K562 (cell line): ENCODE results near the gene PHF21A. TPM values are rescaled to one million over a fixed set of nuclear protein-coding genes. Genes with fewer than 3 reads are reported as not detected.

ENCODE experiments used
- ATAC-seq: fragments of 200-7000 bp; cut with Tn5 transposase; 3 replicates; pipeline ENCODE4 v1.9.1; 2020; ENCODE audit warnings: moderate library complexity
- BruUV-seq: library from RNA; stranded (reverse); fragments of 400-500 nt; replicated peaks from 2 replicates; lab custom pipeline; 2021; lab: Mats Ljungman, UMichigan
- CTCF ChIA-PET: fragments of 300-600 bp; formaldehyde crosslinking; extraction: SDS; loops from one replicate; lab custom pipeline; 2021; ENCODE audit warnings: low intra/inter-chr PET ratio; lab: Yijun Ruan, JAX
- POLR2A ChIA-PET: fragments of 300-600, 350-650 bp; sonication (Branson Sonifier 250); formaldehyde crosslinking; extraction: SDS; loops from one replicate; lab custom pipeline; 2021; ENCODE audit warnings: antibody characterized with exemption, inconsistent platforms; lab: Yijun Ruan, JAX
- DNase-seq, 4 experiments: peaks; one replicate each; pipeline versions ENCODE4 v3.0.0 to v3.0.0-alpha.2; 2011 to 2018; ENCODE audit warnings: low spot score in 3 of 4, mixed read lengths in 3 of 4; ENCODE audit errors: extremely low read depth in 1 of 4
- FAIRE-seq: peaks from 2 replicates; lab custom pipeline; 2011; peaks lifted over from hg19 to GRCh38; lab: Jason Lieb, UNC
- H2AFZ ChIP-seq: 2 replicates; pipeline ENCODE4 v1.6.0; 2011; ENCODE audit warnings: low read depth, low read length, control low read depth, inconsistent platforms
- H3K27ac ChIP-seq: fragments of 200-600 bp; 3 replicates; pipeline ENCODE4 v1.8.0; 2011; ENCODE audit warnings: low read depth, mild to moderate bottlenecking, control low read depth, inconsistent platforms, low read length, moderate library complexity, mixed read lengths; ENCODE audit errors: extremely low read depth
- H3K27me3 ChIP-seq, 2 experiments: fragments of 300-600 bp in 1 of 2; 2 replicates in 1 of 2; 3 replicates in 1 of 2; pipeline versions ENCODE4 v1.6.0 to v1.8.0; 2011; ENCODE audit warnings: inconsistent platforms in 2 of 2, low read length in 2 of 2, mild to moderate bottlenecking in 1 of 2, mixed read lengths in 1 of 2, moderate library complexity in 1 of 2; ENCODE audit not compliant: control insufficient read depth in 2 of 2, insufficient read depth in 2 of 2
- H3K36me3 ChIP-seq: fragments of 300-600 bp; 3 replicates; pipeline ENCODE4 v1.8.0; 2011; ENCODE audit warnings: mild to moderate bottlenecking, low read length, inconsistent platforms; ENCODE audit not compliant: control insufficient read depth, insufficient read depth
- H3K4me1 ChIP-seq, 2 experiments: fragments of 200-600 bp in 1 of 2; replicated peaks in 1 of 2; 2 replicates in 1 of 2; 3 replicates in 1 of 2; pipeline versions ENCODE4 v1.5.1 to v1.8.0; 2011; ENCODE audit warnings: inconsistent platforms in 2 of 2, low read length in 2 of 2, mild to moderate bottlenecking in 1 of 2, mixed read lengths in 1 of 2, moderate library complexity in 1 of 2; ENCODE audit not compliant: control insufficient read depth in 2 of 2, insufficient read depth in 2 of 2
- H3K4me2 ChIP-seq: 2 replicates; pipeline ENCODE4 v1.6.1; 2011; ENCODE audit warnings: low read length, control low read depth, inconsistent platforms, mixed read lengths; ENCODE audit not compliant: insufficient read depth
- H3K4me3 ChIP-seq: fragments of 200-600 bp; sonication (generic), shearing (Covaris generic); 2 replicates; pipeline ENCODE4 v1.5.1; 2016; ENCODE audit warnings: control low read depth, inconsistent platforms
- H3K79me2 ChIP-seq: fragments of 200-600 bp; 3 replicates; pipeline ENCODE4 v1.8.0; 2011; ENCODE audit warnings: low read length, inconsistent platforms; ENCODE audit not compliant: control insufficient read depth, insufficient read depth
- H3K9ac ChIP-seq, 2 experiments: 2 replicates each; pipeline versions ENCODE4 v1.6.0 to v1.6.1; 2011; ENCODE audit warnings: low read depth in 2 of 2, low read length in 2 of 2, control low read depth in 1 of 2, inconsistent platforms in 1 of 2, mild to moderate bottlenecking in 1 of 2, mixed read lengths in 1 of 2; ENCODE audit not compliant: insufficient read depth in 1 of 2
- H3K9me1 ChIP-seq: one replicate; pipeline ENCODE4 v1.6.0; 2011; ENCODE audit warnings: inconsistent platforms, mild to moderate bottlenecking, low read length, moderate library complexity; ENCODE audit not compliant: control insufficient read depth, insufficient read depth
- H3K9me3 ChIP-seq: replicated peaks from 2 replicates; pipeline ENCODE4 v1.5.1; 2011; ENCODE audit warnings: low read depth, low read length, inconsistent platforms; ENCODE audit not compliant: control insufficient read depth, insufficient read depth
- H4K20me1 ChIP-seq: replicated peaks from 2 replicates; pipeline ENCODE4 v1.6.1; 2011; ENCODE audit warnings: low read length, inconsistent platforms, mixed read lengths; ENCODE audit not compliant: control insufficient read depth, insufficient read depth
- CHAMP1 ChIP-seq: fragments of 450-650 bp; IDR thresholded peaks from 2 replicates; pipeline ENCODE4 v1.6.1; 2016; ENCODE audit warnings: mild to moderate bottlenecking
- ELF4 ChIP-seq: fragments of 450-650 bp; formaldehyde crosslinking; IDR thresholded peaks from 2 replicates; pipeline ENCODE4 v1.4.0; 2022; ENCODE audit warnings: missing genetic modification characterization
- FOXP1 ChIP-seq: sonication (generic); formaldehyde crosslinking; IDR thresholded peaks from 2 replicates; pipeline ENCODE4 v1.8.0; 2022; ENCODE audit warnings: mild to moderate bottlenecking, missing genetic modification reagents
- GATAD2A ChIP-seq: fragments of 450-650 bp; IDR thresholded peaks from 2 replicates; pipeline ENCODE4 v1.6.1; 2017
- JUND ChIP-seq, 2 experiments: IDR thresholded peaks; 2 replicates in 1 of 2; 3 replicates in 1 of 2; pipeline ENCODE4 v1.6.1; 2011; ENCODE audit warnings: borderline replicate concordance in 2 of 2, low read depth in 2 of 2, low read length in 2 of 2, improper control_type of control experiment in 1 of 2, missing biosample characterization in 1 of 2, missing genetic modification characterization in 1 of 2, missing genetic modification reagents in 1 of 2
- MAFK ChIP-seq: IDR thresholded peaks from 2 replicates; pipeline ENCODE4 v1.6.1; 2011; ENCODE audit warnings: low read length, improper control_type of control experiment
- NFIC ChIP-seq: fragments of 450-650 bp; IDR thresholded peaks from 2 replicates; pipeline ENCODE4 v1.6.1; 2017; ENCODE audit warnings: mild to moderate bottlenecking, inconsistent platforms
- RB1 ChIP-seq: fragments of 450-650 bp; IDR thresholded peaks from 2 replicates; pipeline ENCODE4 v1.6.1; 2017; ENCODE audit warnings: low read depth, mild to moderate bottlenecking
- TCF3 ChIP-seq: sonication (generic); formaldehyde crosslinking; IDR thresholded peaks from 2 replicates; pipeline ENCODE4 v1.4.0; 2020; ENCODE audit warnings: mild to moderate bottlenecking, missing genetic modification reagents
- ZNF511 ChIP-seq: sonication (generic); formaldehyde crosslinking; IDR thresholded peaks from 2 replicates; pipeline ENCODE4 v1.8.0; 2022; ENCODE audit warnings: mild to moderate bottlenecking, missing genetic modification reagents
- WGBS: fragments of 100-300 bp; shearing (Covaris generic); methylation state at CpG from one replicate; pipeline ENCODE4 v1.1.6; 2016; ENCODE audit warnings: low coverage, mixed read lengths; ENCODE audit not compliant: insufficient coverage; ENCODE audit errors: missing lambda C conversion rate; 5-methylcytosine and 5-hydroxymethylcytosine counted together
- in situ Hi-C: fragments of 300-500 bp; cut with MboI; formaldehyde crosslinking; loops from 4 replicates; pipeline ENCODE4 v1.15.0; 2018; ENCODE audit warnings: inconsistent platforms, mixed read lengths
- intact Hi-C: fragments of 100-400 bp; cut with micrococcal nuclease; formaldehyde crosslinking; loops from 2 replicates; pipeline ENCODE4 v1.14.2; 2022
- polyA plus RNA-seq, 8 experiments: library from polyadenylated mRNA; depleted of rRNA in 4 of 8; stranded (reverse) in 5 of 8; unstranded in 3 of 8; fragments of >200 nt; fragmentation: Nextera tagmentation in 2 of 8; fragmentation: Illumina TruSeq in 1 of 8; extraction: Ambion mirVana in 2 of 8; extraction: Trizol in 1 of 8; gene quantifications; 2 replicates each; pipeline versions ENCODE4 v1.2.1 to v1.2.3, GENCODE V29; 2011 to 2014; ENCODE audit warnings: inconsistent platforms in 1 of 8, missing spikeins in 1 of 8
- total RNA-seq, 7 experiments: library from RNA; depleted of rRNA in 6 of 7; stranded (reverse); fragments of >200 nt in 6 of 7; fragmentation: Illumina TruSeq in 2 of 7; extraction: Trizol in 2 of 7; gene quantifications; 2 replicates each; pipeline versions ENCODE4 v1.2.1 to v1.2.3, GENCODE V29; 2011 to 2021; ENCODE audit warnings: low replicate concordance in 1 of 7

The PHF21A gene
- total and polyA plus RNA-seq, 9 of the 15 experiments (the other 6 are each of a cell fraction or from before 2014, with no cell fraction given) = 1.5 to 32.4 (median 10.7) TPM

- H3K27me3 ChIP-seq = no peaks in the 10 kb centered on the region
- no peak for TF ChIP-seq MAFK
- TF ChIP-seq TCF3 (CRISPR knock-in tag) = peak; percentile 3; the same call in 1 of the 2 replicates
- ChIA-PET CTCF (no interaction called here), POLR2A (interaction anchor here (0.8 to 1.0 kb wide), 3 partner anchors 8 to 69 kb away, joined by 3 to 4 read pairs (median 3); no protein-coding TSS in a partner anchor)
- H3K4me3 ChIP-seq = peak overlapping the region; percentile 72
- WGBS = 42% methylated on average over 7 of the region's 7 CpGs
- H3K4me2 ChIP-seq = peak overlapping the region; percentile 94; the same call in 1 of the 2 replicates
- H2AFZ ChIP-seq = peak overlapping the region; percentile 89
- ATAC-seq (no peak), FAIRE-seq (no peak), DNase-seq (no peak)
- H3K27ac ChIP-seq = no peak overlapping the region
- intact Hi-C loops (no loop called here), in situ Hi-C loops (no loop called here)
- H3K9me1 ChIP-seq = no peaks in the 10 kb centered on the region
- no TSS peak for BruUV-seq
- peaks cover 19% of the 10 kb centered on the region for H3K79me2 ChIP-seq
- H4K20me1 ChIP-seq = no peaks in the 10 kb centered on the region
- H3K4me1 ChIP-seq = peaks cover 11 to 59% of the 10 kb centered on the region in 2 experiments
- H3K9me3 ChIP-seq = no peaks in the 10 kb centered on the region
- H3K36me3 ChIP-seq = peaks cover 23% of the 10 kb centered on the region; the same call in 2 of the 3 replicates
- peak overlapping the region in 1 of 2 experiments; percentile 93; a peak in 2 of 4 replicates for H3K9ac ChIP-seq
Measured at GRCh38 chr11:45918962-45919675, 202.1 kb downstream of the PHF21A start.

- in situ Hi-C loops = no loop called here
- peak; percentile 83 for FAIRE-seq
- peak; percentile 89 to 94 (median 90) for DNase-seq
- peaks cover 11 to 57% of the 10 kb centered on the region in 2 experiments for H3K4me1 ChIP-seq
- H2AFZ ChIP-seq = peak overlapping the region; percentile 89
- no peaks in the 10 kb centered on the region for H3K27me3 ChIP-seq
- CTCF ChIA-PET = no interaction called here
- BruUV-seq = no TSS peak
- no peaks in the 10 kb centered on the region for H3K9me3 ChIP-seq
- H3K36me3 ChIP-seq = peaks cover 29% of the 10 kb centered on the region; the same call in 2 of the 3 replicates
- peak overlapping the region; percentile 88 for H3K27ac ChIP-seq
- no peaks in the 10 kb centered on the region for H4K20me1 ChIP-seq
- intact Hi-C loops = no loop called here
- 1% methylated on average over 32 of the region's 38 CpGs for WGBS
- ATAC-seq = peak; percentile 86
- H3K9me1 ChIP-seq = no peaks in the 10 kb centered on the region
- H3K79me2 ChIP-seq = peaks cover 18% of the 10 kb centered on the region
- POLR2A ChIA-PET = interaction anchor here (0.6 to 1.1 kb wide), 12 partner anchors 8 to 85 kb away, joined by 3 to 8 read pairs (median 3); no protein-coding TSS in a partner anchor
- peak overlapping the region; percentile 79 to 93 for H3K9ac ChIP-seq
- H3K4me3 ChIP-seq = peak overlapping the region; percentile 72
- peak overlapping the region; percentile 94 for H3K4me2 ChIP-seq
- TF ChIP-seq CHAMP1 (no peak), ELF4 (CRISPR knock-in tag) (0 out of 2 replicates have a peak, but pooled peaks have one; percentile 15), JUND (IDR thresholded peaks at IDR 0.05; ENCODE audit: borderline replicate concordance, low read depth, low read length) (no peak), JUND (tag; IDR thresholded peaks at IDR 0.05; ENCODE audit: borderline replicate concordance, low read depth, low read length) (peak; percentile 5; the same call in 1 of the 3 replicates), NFIC (no peak), TCF3 (CRISPR knock-in tag) (peak; percentile 38; the same call in 1 of the 2 replicates), GATAD2A (peak; percentile 50; the same call in 1 of the 2 replicates), RB1 (peak; percentile 51; the same call in 1 of the 2 replicates), ZNF511 (CRISPR knock-in tag) (peak; percentile 47), FOXP1 (peak; percentile 80; the same call in 1 of the 2 replicates)
Measured at GRCh38 chr11:45918331-45918941, 202.8 kb downstream of the PHF21A start.
